HepG2 (cell line): ENCODE results near the gene ZNF10. TPM values are rescaled to one million over a fixed set of nuclear protein-coding genes. Genes with fewer than 3 reads are reported as not detected.

ENCODE experiments used
- JUND ChIP-seq: sonication (generic); formaldehyde crosslinking; IDR thresholded peaks from 2 replicates; pipeline ENCODE4 v1.8.0; 2022; ENCODE audit warnings: mild to moderate bottlenecking, missing genetic modification reagents
- KIAA2018 ChIP-seq: sonication (generic); formaldehyde crosslinking; IDR thresholded peaks from 2 replicates; pipeline ENCODE4 v1.5.0; 2020; ENCODE audit warnings: mild to moderate bottlenecking, missing genetic modification reagents, borderline replicate concordance
- NR0B2 ChIP-seq: sonication (generic); formaldehyde crosslinking; IDR thresholded peaks from 2 replicates; pipeline ENCODE4 v1.4.0; 2020; ENCODE audit warnings: mild to moderate bottlenecking, missing genetic modification reagents
- PAXIP1 ChIP-seq: sonication (generic); formaldehyde crosslinking; conservative IDR thresholded peaks from 2 replicates; pipeline ENCODE4 v1.4.0; 2020; ENCODE audit warnings: mild to moderate bottlenecking, missing genetic modification reagents, moderate library complexity
- POLR2AphosphoS5 ChIP-seq: IDR thresholded peaks from 2 replicates; pipeline ENCODE4 v1.6.1; 2012; ENCODE audit warnings: low read depth, low read length
- PTBP1 ChIP-seq: fragments of 200-400 bp; formaldehyde crosslinking; IDR thresholded peaks from 2 replicates; pipeline ENCODE4 v1.6.1; 2018; ENCODE audit warnings: low read length, low read depth; ENCODE audit not compliant: poor library complexity, severe bottlenecking
- ZNF646 ChIP-seq: sonication (generic); formaldehyde crosslinking; IDR thresholded peaks from 2 replicates; pipeline ENCODE4 v1.9.0; 2021; ENCODE audit warnings: mild to moderate bottlenecking, missing genetic modification reagents
- ZNF879 ChIP-seq: sonication (generic); formaldehyde crosslinking; IDR thresholded peaks from 2 replicates; pipeline ENCODE4 v1.8.1; 2023; ENCODE audit warnings: missing genetic modification reagents
- polyA plus RNA-seq, 8 experiments: library from polyadenylated mRNA; depleted of rRNA in 3 of 8; stranded (reverse) in 7 of 8; unstranded in 1 of 8; fragments of >200 nt; fragmentation: Illumina TruSeq in 4 of 8; extraction: Trizol in 4 of 8; gene quantifications; 2 replicates each; pipeline versions ENCODE4 v1.2.1 to v1.2.3, GENCODE V29; 2011 to 2016; ENCODE audit warnings: low read depth in 4 of 8, missing spikeins in 1 of 8, mixed read lengths in 1 of 8; ENCODE audit not compliant: insufficient read depth in 1 of 8
- total RNA-seq, 5 experiments: library from RNA; depleted of rRNA; stranded (reverse); fragments of >200 nt; fragmentation: Illumina TruSeq; extraction: Trizol; gene quantifications; 2 replicates each; pipeline ENCODE4 v1.2.3, GENCODE V29; 2016; ENCODE audit warnings: low read depth in 1 of 5

Gene ZNF10
- total and polyA plus RNA-seq, 2 of the 13 experiments (the other 11 are each of a cell fraction or from before 2014, with no cell fraction given): 2.9 to 6.5 TPM

- no peak for TF ChIP-seq KIAA2018 (CRISPR knock-in tag)
- TF ChIP-seq PAXIP1 (CRISPR knock-in tag): 0 out of 2 replicates have a peak, but pooled peaks have one; percentile 30
- no peak; the same call in 1 of the 2 replicates for TF ChIP-seq JUND (CRISPR knock-in tag)
- no peak for TF ChIP-seq PTBP1
- TF ChIP-seq POLR2AphosphoS5: peak; percentile 92
- TF ChIP-seq ZNF646 (CRISPR knock-in tag): 0 out of 2 replicates have a peak, but pooled peaks have one; percentile 39
- TF ChIP-seq ZNF879 (CRISPR knock-in tag): peak; percentile 88; the same call in 1 of the 2 replicates
- peak; percentile 70; the same call in 1 of the 2 replicates for TF ChIP-seq NR0B2 (CRISPR knock-in tag)
Measured at GRCh38 chr12:133130038-133130807, at the start of gene ZNF10, which contains the start of gene ZNF891 (continued).
